HG03196 (cell line): ENCODE measurements around the gene ATP2C2.

Source experiments
- ATAC-seq: cut with Tn5 transposase; IDR thresholded peaks from one replicate; pipeline ENCODE4 v1.9.1; 2021; ENCODE audit not compliant: unreplicated experiment

The ATP2C2 gene

GRCh38 chr16:84466692-84467091, 98.4 kb downstream of the ATP2C2 start:
- no peak for ATAC-seq

- no peak for ATAC-seq
Observed at GRCh38 chr16:84467256-84467655, 98.9 kb downstream of the ATP2C2 start.

DNA sequence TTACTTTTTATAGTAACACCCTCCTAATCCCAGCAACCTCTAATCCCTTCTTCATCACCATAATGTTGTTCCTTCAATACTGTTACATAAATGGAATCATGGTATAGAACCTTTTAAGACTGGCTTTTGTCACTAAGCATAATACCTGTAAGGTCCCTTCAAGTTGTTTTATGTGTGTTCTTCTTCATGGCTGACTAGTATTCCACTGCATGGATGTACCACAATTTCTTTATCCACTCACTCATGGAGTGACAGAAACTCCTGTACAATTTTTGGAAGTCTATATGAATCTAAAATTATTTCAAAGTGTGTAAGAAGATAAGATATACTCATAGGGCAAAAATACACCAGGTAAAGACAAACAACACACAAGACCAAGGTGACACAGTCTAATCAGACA, 99.4 kb downstream of the ATP2C2 start:
- no peak for ATAC-seq

- no peak for ATAC-seq
Observed at GRCh38 chr16:84471316-84471715, 103.0 kb downstream of the ATP2C2 start.

DNA sequence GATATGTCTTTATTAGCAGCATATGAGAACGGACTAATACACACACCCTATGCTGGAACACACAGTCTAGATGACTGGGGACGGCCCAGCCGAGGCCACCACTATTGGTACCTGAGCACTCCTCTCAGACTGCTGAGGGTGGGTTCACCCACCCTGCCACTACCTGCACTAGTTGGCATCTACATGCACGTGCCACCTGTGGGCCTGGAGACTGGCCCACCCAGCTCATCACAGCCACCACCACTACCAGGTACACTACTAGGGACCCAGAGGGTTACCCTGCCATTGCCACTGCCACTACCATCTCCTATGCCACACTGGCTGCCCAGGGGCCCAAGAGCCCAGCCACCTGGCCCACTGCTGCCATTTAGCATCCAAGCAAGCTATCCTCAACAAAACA, 103.6 kb downstream of the ATP2C2 start:
- ATAC-seq = no peak

DNA sequence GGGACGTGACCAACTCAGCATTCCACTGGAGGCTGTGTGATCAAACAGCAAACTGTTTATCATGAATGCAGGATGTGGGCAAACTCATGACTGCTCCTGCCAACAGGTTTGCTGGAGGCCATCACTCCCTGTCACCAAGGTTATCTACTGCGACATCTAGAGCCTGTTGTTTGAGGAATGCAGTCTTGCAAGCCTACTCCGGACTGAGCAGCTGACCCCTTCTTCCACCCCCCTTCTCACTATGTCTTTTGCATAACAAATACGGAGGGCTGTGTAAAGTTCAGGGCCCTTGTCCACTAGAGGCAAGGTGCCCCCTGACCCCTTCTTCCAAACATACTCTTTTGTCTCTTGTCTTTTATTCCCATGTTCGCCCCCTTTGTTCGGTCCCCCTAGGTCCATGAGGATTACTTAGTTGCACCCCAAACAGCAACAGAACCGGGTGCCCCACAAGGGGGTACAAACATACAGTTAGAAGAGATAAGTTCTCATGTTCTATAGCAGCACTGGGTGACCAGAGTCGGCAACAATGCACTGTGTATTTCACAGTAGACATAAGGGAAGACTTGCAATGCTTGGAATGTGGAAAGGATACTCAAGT, 107.4 kb downstream of the ATP2C2 start:
- ATAC-seq = no peak

GRCh38 chr16:84476401-84476800, 108.1 kb downstream of the ATP2C2 start:
- no peak for ATAC-seq

GRCh38 chr16:84477661-84478060, 109.3 kb downstream of the ATP2C2 start:
- ATAC-seq = no peak

DNA sequence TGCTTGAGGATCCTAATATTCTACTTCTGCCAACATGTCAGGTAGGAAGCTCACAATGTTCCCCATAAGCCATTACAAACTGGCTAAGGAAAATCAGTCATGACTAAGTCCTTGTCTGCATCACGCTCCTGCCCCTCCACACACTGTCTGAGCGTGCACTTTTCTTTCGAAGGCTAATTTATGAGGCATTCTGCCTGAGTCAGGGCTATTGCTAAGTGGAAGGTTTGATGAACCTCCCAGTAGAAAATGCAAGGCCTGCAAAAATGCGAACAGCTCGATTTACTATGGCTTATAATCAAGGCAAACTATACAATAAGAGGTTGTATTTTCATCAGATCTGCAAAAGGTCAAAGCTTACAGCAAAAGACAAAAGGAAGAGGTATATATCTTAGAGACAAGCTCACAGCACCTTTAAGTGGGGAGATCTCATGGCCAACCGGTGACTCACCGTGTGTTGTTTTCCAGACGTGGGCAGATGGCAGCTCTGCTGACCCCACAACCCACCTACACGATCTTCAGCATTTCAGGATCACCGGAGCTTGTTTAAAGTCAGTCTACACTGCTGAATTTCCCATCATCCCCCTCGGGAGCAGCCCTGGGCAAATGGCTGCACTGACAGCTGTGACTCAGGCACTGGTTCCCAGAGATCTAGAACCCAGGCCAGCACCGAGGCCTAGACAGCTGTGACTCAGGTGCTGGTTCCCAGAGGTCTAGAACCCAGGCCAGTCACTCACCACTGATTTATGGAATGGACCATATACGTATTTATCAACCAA, 110.0 kb downstream of the ATP2C2 start:
- ATAC-seq = no peak

DNA sequence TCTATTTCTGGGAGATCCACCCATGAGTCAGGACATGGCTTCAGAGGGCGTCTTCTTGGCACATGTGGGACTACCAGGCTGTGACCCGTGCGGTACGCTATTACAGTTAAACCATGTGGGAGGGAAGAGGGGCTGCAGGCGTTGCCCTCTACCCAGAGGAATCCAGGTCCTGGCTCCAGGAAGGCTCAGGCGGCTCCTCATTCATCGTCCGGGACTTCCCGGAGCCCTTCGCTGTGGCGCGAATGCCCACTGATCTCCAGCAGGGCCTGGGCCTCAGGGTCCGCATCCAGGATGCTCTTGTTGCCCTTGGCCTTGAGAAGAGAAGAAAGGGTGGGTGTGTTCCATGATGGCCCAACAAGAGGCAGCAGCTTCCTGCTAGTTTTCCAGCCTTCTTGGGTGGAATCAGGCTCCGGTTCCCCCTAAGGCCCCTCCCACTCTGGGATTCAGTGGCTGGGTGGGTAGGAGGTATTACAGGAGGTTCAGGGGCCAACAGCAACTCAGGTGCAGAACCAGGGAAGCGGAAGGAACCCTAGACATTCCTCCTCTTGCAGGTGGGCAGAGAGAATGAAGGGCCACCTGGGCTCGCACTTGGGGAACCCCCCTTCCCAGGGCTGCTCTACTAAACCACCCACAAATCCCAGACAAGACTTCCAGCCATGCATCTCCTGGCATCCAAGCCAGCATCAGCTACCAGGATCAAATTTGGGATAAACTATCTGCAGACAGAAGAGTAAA, 111.5 kb downstream of the ATP2C2 start:
- no peak for ATAC-seq

DNA sequence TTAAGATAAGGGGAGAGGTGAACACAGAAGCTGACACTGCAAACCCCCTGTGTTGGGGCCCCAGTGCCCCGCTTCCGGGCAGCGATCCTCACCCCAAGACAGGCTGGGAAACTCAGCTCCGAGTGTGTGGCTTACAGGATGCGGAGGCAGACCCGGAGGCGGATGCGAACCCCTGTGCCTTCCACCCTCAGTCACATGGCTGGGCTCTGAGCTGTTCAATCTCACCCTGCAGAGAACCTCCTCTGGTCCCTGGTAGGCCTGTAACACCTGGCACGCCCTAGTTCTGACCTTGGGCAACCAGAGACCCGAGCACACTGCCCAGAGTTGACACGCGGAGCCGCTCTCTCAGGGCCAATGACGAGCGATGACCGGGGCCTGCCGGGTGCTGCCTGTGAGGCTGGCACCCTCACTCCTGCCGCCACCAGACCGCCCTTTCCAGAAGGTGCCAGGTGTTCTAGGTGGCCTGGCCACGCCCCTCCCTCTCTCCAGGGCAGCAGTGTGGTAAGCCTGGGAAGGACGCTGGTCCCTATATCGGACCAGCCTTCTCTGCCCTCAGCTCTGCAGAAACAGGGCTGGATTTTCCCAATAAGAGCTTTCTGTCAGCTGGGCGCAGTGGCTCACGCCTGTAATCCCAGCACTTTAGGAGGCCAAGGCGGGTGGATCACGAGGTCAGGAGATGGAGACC, 112.9 kb downstream of the ATP2C2 start:
- no peak for ATAC-seq

GRCh38 chr16:84482001-84482891, 113.9 kb downstream of the ATP2C2 start:
- no peak for ATAC-seq

DNA sequence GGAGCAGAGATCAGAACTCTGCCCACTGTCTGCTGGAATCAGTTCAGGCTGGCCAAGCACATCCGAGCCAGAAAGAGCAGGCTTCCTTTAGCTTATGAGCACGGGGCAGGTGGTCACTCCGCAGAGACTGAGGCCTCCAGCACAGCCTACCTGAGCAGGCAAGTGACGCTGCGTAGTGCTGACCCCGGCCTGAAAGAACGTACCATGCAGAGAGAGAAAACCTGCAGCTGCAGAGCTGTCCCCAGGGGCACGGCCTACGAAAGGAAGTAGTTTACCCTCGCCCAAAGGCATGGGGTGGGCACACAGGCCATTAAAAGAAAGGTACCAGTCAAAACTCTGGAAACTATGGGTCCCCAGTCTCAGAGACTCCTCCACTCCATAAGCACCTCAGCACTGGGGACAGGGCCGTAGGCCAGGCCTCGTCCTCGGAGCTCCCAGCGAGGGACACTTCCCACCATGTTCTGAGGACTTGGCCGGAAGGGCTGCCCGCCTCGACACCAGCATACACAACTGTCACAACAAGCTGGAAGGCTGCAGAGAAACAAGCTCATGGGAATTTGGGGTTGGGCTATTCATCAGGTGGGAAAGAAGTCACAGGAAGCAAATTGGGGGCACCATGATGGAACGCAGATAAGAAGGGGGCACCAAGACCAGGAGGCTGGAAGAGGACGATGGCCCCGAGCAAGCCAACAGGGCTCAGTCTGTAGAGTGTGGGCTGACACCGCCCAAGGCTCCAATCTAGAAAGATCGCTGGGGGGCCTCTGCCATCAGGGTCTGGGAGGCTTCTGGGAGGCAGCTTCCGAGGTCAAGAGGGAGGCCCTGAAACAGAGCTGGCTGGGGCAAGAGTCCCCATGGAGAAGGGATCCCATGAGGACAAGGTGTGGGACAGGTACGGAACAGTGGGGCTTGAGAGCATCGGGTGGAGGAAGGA, 114.9 kb downstream of the ATP2C2 start:
- no peak for ATAC-seq

GRCh38 chr16:84483882-84484565, 115.7 kb downstream of the ATP2C2 start:
- no peak for ATAC-seq

DNA sequence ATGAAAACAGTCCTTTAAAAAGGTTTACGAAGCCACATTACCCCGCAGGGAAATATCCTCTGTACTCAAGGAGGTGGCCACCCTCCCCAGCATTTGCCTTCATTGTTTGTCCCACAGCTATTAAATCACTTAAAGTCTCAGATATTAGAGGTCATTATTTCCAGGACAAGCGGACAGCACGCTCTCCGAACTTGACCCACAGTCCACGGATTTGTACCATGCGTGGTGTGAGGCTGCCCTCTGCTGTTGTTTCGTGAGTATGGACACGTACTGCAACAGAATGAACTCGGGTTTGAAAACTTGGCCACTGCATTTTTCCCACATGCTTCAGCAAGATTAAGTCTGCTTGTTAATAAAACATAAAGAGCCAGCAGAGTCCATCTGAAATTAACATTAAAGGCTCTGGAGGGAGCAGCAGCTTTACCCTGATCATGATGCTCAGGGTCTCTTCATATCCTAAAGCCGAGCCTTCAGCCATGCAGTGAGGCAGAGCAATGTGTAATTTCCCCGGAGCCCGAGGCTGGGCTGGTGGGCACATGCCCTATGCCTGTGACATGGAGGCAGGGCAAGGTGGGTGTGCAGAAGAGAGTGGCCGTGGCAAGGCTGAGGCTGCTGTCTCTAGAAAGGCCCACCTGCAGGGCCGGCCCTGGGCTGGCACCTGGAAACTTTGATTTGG, 116.4 kb downstream of the ATP2C2 start:
- ATAC-seq = no peak

GRCh38 chr16:84485255-84486010, 117.1 kb downstream of the ATP2C2 start:
- no peak for ATAC-seq

- ATAC-seq = no peak
Observed at GRCh38 chr16:84486126-84486525, 117.8 kb downstream of the ATP2C2 start.
